ENCODE measurements around the gene SHISA2.
A peak's percentile ranks its signal among the peaks of the same experiment; 100 is the strongest.

SHISA2 gene

GRCh38 chr13:26047040-26047439 is 4.8 kb downstream of the SHISA2 start:
- no peak for DNase-seq

GRCh38 chr13:26046639-26047038 is 5.2 kb downstream of the SHISA2 start:
- no peak for DNase-seq

GRCh38 chr13:26045142-26045541 is 6.7 kb downstream of the SHISA2 start:
- no peak for DNase-seq

DNA sequence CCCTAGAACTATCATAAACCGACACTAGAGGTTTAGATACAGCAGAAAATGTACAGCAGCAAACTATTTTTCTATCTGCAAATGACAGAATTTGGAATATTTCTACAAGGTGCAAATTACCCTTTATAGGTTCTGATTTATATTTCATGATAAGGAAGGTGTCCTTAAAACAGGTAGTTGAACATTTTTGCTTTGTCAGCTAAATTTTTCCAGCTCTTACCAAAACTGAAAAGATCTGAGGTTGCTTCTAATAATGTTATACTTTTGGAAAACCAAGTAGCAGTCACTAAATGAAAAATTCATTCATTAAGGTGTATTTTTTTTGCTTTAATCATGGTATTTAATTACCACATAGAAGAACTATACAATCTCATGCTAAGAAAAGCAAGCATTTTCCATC is 9.0 kb downstream of the SHISA2 start:
- DNase-seq: no peak

DNA sequence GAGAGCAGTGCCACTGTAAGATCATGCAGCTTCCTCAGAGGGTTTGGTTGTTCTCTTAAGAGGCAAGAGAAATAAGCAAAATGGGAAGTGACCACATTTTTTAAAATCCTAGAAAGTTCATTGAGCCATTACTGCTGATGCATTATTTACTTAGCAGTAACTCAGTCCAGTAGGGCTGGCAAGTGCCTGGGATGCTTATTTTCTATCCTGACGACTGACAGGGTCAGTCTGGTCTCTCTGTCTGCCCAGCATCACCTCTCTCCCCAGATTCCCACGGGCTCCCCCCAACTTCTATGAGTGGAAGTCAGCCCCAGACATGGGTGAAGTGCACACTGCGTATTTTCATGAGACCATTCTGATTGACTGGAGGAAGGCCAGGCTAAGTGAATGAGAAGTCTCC is 10.4 kb downstream of the SHISA2 start:
- no peak for DNase-seq

GRCh38 chr13:26038931-26039475 is 12.8 kb downstream of the SHISA2 start:
- DNase-seq: no peak

GRCh38 chr13:26037302-26037701 is 14.5 kb downstream of the SHISA2 start:
- DNase-seq: peak; percentile 32 to 38

- DNase-seq: no peak
Measured at GRCh38 chr13:26036383-26036782, 15.4 kb downstream of the SHISA2 start.

DNA sequence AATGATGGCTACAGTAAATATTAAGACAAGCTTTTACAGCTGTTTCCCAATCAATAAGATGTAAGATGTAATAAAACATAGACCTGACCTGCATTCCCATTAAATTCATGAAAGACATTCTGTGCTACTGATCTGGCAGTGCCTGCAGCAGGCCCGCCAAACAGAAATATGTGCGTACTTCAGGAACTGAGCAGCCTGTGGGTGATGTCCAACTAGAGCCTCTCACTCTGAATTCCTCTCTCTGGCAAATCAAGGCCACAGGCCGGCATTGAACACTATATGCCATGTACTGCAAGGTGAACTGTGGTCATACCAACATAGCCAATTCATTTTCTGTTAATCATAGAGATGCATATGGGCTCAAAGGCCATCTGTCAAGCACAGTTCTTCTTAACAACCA is 17.8 kb downstream of the SHISA2 start:
- no peak for DNase-seq

DNA sequence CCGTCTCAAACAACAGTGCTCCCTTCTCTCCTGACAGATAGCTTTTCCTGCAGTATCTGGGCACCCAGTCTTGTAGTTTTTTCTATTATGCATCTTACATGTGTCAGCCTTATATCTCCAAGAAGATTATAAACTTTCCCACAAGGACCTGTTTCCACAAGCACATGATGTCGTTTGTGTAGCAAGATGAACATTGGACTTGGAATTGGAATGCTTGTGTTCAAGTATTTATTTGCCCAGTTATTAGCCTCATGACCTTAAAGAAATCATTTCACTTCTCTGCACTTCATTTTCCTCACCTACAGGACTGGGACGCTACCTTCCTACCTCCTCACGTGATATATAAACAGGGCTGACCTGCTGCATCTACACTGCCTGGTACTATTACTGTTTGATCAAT is 21.5 kb downstream of the SHISA2 start:
- DNase-seq: no peak

DNA sequence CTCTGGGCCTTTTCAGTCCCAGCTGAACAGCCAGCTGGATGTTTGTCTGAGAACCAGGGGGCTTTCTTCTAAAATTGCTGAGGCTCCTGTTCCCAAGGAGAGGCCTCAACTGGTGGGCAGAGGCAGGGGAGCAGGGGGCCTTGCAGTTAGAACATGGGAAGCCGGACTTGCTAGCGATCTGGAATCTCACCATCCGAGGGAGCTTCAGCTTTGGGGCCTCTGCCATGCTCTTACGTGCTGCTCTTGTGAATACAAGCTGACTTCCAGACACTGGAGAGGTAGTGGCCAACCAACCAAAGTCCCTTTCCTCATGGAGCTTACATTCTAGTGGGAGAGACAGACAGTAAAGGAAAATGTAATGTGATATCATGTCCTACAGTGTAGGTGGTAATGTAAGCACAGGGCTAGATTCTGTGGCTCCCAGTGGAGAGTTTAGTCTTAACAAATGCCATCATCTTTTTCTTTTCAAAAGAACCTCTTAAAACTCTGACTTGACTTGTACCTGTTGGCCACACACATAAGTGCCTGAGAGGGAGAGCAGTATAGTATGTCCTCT is 22.2 kb downstream of the SHISA2 start:
- no peak for DNase-seq

DNA sequence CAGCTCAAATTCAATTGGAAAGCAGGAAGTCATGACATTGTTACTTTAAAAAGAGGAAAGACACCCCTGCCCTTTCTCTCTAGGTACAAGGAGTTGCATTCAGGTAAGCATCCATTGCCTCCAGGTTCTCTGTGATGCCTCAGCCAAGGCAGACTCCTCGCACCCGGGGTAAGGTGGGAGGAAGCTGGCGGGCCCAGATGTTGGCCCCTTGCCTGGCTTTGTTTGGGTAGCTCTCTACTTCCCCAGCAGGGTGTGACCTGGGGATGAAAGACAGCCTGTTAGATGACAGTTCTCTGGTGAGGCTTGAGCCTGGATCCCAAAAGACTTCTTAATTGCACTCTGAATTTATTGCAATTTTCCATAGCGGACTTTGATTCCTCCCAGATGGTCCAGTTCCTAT is 25.6 kb downstream of the SHISA2 start:
- DNase-seq: no peak

DNA sequence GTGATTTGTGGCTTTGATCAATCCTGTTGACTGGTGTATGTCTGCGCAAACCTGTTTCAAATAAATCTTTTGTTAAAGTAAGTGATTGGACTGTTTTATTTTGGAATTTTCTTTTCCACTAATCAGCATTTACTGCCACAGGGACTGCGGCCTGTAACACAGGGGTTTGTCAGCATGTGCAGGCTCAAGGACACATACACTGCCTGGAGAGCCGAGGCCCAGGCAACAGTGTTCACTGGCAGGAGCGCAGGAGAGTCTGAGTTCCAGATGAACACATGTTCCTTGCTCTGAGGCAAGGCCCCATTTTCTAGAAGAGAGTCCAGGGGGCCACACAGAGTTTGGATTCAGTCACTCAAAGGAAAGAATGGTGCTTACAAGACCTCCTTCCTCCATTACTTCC is 26.0 kb downstream of the SHISA2 start:
- DNase-seq: no peak

GRCh38 chr13:26025196-26025595 is 26.6 kb downstream of the SHISA2 start:
- DNase-seq: no peak

- no peak for DNase-seq
Measured at GRCh38 chr13:26024558-26024957, 27.3 kb downstream of the SHISA2 start.

DNA sequence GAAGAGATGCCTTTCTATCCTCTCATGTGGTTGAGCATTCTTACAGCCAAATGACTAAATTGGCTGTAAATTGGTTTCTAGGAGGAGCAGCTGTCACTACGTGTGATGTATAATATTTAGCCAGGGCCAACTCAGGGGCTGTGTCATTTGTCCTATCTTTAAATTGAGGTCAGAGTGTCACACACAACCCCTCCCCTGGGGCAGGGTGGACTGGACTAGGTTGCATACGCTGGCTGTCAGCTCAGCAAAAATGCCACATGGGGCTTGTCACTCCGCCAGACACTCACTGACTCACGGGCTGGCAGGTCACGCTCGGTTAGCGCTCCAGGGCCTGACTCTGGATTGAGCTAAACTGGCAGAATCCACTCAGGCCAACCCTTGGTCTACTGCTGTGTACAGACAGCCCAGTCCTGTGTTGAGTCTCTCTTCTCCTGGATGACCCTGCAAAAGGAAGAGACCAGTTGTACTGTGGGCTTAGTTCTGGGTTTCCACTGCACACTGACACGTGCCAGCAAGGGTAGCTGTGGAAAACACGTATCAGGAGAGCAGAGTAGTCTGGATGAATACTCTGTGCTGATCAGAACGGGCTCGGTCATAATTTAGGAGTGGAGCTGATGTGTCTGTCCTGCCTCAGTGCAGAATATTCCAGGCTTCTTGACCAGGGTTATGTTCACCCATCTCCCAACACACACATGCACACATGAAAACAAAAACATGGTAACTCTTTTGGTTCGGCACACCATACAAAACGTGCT is 29.1 kb downstream of the SHISA2 start:
- no peak for DNase-seq

DNA sequence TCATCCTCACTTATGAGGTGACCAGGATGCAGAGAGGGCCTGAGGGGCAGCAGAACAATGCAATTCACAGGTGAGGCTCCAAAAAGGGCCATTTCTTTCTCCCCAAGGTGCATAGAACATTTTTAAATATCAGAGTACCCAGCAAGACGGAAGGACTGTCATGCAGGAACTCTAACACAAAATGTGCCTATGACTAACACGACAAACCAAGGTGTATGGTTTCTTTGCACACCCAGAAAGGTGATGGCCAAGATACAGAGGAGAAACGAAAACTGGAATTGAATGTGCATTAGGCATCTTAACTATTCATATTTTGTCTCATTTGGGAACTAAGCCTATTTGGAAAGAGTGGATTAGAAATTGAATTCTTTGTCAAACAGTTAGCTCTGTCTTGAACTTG is 29.9 kb downstream of the SHISA2 start:
- DNase-seq: no peak

- DNase-seq: no peak
Measured at GRCh38 chr13:26021516-26021915, 30.3 kb downstream of the SHISA2 start.

DNA sequence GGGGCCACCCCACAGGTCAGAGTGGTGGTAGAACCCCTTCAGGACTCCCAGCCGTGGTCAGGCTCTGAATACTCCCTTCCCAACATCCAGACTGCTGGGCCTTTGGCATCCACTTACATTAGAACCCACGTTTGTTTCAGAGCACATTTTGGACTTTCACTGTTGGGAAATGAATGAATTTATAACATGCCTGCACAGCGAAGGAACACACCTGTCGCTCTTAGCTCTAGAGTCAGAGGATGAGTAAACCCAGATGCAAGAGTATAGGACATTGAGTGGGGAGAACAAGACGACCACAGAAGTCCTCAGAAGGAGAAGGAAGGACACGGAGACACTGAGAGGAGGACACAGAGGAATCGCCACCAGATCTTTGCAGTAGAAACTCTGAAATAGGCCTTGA is 30.9 kb downstream of the SHISA2 start:
- no peak for DNase-seq

- no peak for DNase-seq
Measured at GRCh38 chr13:26019881-26020870, 31.6 kb downstream of the SHISA2 start.

DNA sequence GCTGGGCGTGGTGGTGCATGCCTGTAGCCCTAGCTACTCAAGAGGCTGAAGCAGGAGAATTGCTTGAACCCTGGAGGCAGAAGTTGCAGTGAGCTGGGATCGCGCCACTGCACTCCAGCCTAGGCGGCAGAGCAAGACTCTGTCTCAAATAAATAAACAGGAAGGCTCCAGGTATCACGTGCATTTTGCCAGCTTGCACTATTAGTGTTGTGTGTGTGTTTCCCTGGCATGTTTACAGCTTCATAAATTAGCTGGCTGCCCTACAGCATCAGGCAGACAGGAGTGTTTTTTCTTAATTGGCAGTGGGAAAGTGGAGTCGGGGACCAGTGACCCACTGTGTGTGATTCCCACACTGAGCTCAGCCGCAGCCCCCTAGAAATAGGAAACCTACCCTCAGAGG is 32.6 kb downstream of the SHISA2 start:
- no peak for DNase-seq

GRCh38 chr13:26017932-26018665 is 33.7 kb downstream of the SHISA2 start:
- DNase-seq: no peak
